Activated CD4-positive, alpha-beta T cell treated with anti-CD3 and anti-CD28 coated beads for 36 hours (primary cell): ENCODE results near the gene SERPINB5. TPM values are rescaled to one million over a fixed set of nuclear protein-coding genes. Genes with fewer than 3 reads are reported as not detected.

Experiments used
- ATAC-seq: fragments of 200-7000 bp; cut with Tn5 transposase; one replicate; pipeline ENCODE4 v1.10.0; 2021; ENCODE audit warnings: mild to moderate bottlenecking, moderate library complexity
- CTCF ChIA-PET: fragments of 350-600 bp; sonication (Branson Sonifier 250); formaldehyde crosslinking; loops from one replicate; lab custom pipeline; 2021; ENCODE audit warnings: antibody characterized with exemption; lab: Charles Lee
- POLR2A ChIA-PET: fragments of 350-600 bp; sonication (Branson Sonifier 250); formaldehyde crosslinking; loops from one replicate; lab custom pipeline; 2021; ENCODE audit warnings: antibody characterized with exemption, inconsistent platforms; lab: Charles Lee
- DNase-seq: peaks from one replicate; pipeline ENCODE4 v3.0.0-alpha.2; 2020
- H3K27ac Mint-ChIP-seq: one replicate; pipeline ENCODE4 v1.8.0; 2021; ENCODE audit warnings: mixed read lengths
- H3K27me3 Mint-ChIP-seq: one replicate; pipeline ENCODE4 v1.8.0; 2021; ENCODE audit warnings: mixed read lengths
- H3K36me3 Mint-ChIP-seq: one replicate; pipeline ENCODE4 v1.8.0; 2021; ENCODE audit warnings: low read depth, mixed read lengths
- H3K4me1 Mint-ChIP-seq: one replicate; pipeline ENCODE4 v1.8.0; 2021; ENCODE audit warnings: mixed read lengths
- H3K4me3 Mint-ChIP-seq: one replicate; pipeline ENCODE4 v1.8.0; 2021; ENCODE audit warnings: mild to moderate bottlenecking, moderate library complexity, mixed read lengths
- H3K9me3 Mint-ChIP-seq: one replicate; pipeline ENCODE4 v1.8.0; 2021; ENCODE audit warnings: low read depth, mixed read lengths
- intact Hi-C, 2 experiments: fragments of 100-400 bp; cut with DNase I in 1 of 2; cut with micrococcal nuclease in 1 of 2; formaldehyde crosslinking; loops; one replicate each; pipeline versions ENCODE4 v1.14.2 to v1.15.1; 2022 to 2024; cut with DNase I, micrococcal nuclease
- total RNA-seq, 2 experiments: library from RNA; stranded (reverse); gene quantifications; one replicate each; pipeline ENCODE4 v1.2.3, GENCODE V29; 2021

SERPINB5 gene
- total RNA-seq, 2 experiments from 2014 or later: not detected

- POLR2A ChIA-PET: no interaction called here
- ATAC-seq: no peak
Observed at GRCh38 chr18:63495675-63496074, 18.9 kb downstream of the SERPINB5 start.

GRCh38 chr18:63505566-63506335 is 29.0 kb downstream of the SERPINB5 start:
- ATAC-seq: no peak
- POLR2A ChIA-PET: no interaction called here

More at GRCh38 chr18:63495675-63496074, 18.9 kb downstream of the SERPINB5 start:
- Mint-ChIP-seq H3K4me1 (no peaks in the 10 kb centered on the region), H3K9me3 (no peaks in the 10 kb centered on the region), H3K27ac (no peak overlapping the region), H3K27me3 (peaks cover 9% of the 10 kb centered on the region), H3K4me3 (no peak overlapping the region), H3K36me3 (no peaks in the 10 kb centered on the region)
- CTCF ChIA-PET: interaction anchor here (0.7 to 1.6 kb wide), 2 partner anchors 23 to 600 kb away, joined by 4 to 5 read pairs; no protein-coding TSS in a partner anchor
- DNase-seq: no peak
- intact Hi-C loops: no loop called here

GRCh38 chr18:63506336-63506646 is 29.5 kb downstream of the SERPINB5 start:
- CTCF ChIA-PET: interaction anchor here (0.6 to 2.8 kb wide), 10 partner anchors 9 to 490 kb away, joined by 3 to 17 read pairs (median 4); no protein-coding TSS in a partner anchor
- DNase-seq (no peak), ATAC-seq (no peak)
- Mint-ChIP-seq H3K4me1 (no peaks in the 10 kb centered on the region), H3K27ac (no peak overlapping the region), H3K27me3 (peaks cover 28% of the 10 kb centered on the region), H3K4me3 (no peak overlapping the region), H3K9me3 (no peaks in the 10 kb centered on the region), H3K36me3 (no peaks in the 10 kb centered on the region)
- intact Hi-C loops: loop anchor here in 1 of 2 experiments (2.0 to 5.0 kb wide), 2 partner anchors 164 to 489 kb away; no protein-coding TSS in a partner anchor
- POLR2A ChIA-PET: no interaction called here

More at GRCh38 chr18:63505566-63506335, 29.0 kb downstream of the SERPINB5 start:
- intact Hi-C loops: loop anchor here in 1 of 2 experiments (2.0 to 5.0 kb wide), 2 partner anchors 163 to 489 kb away; no protein-coding TSS in a partner anchor
- no peaks in the 10 kb centered on the region for H3K4me1 Mint-ChIP-seq
- H3K36me3 Mint-ChIP-seq: no peaks in the 10 kb centered on the region
- no peaks in the 10 kb centered on the region for H3K9me3 Mint-ChIP-seq
- no peak overlapping the region for H3K4me3 Mint-ChIP-seq
- DNase-seq: peak; percentile 54
- no peak overlapping the region for H3K27ac Mint-ChIP-seq
- CTCF ChIA-PET: interaction anchor here (0.6 to 2.8 kb wide), 11 partner anchors 9 to 490 kb away, joined by 3 to 17 read pairs (median 4); no protein-coding TSS in a partner anchor
- H3K27me3 Mint-ChIP-seq: peaks cover 28% of the 10 kb centered on the region

GRCh38 chr18:63508596-63508995 is 31.8 kb downstream of the SERPINB5 start:
- ChIA-PET POLR2A (no interaction called here), CTCF (interaction anchor here (0.8 to 4.0 kb wide), 4 partner anchors 9 to 73 kb away, joined by 3 to 38 read pairs (median 6); no protein-coding TSS in a partner anchor)
- H3K27me3 Mint-ChIP-seq: peaks cover 30% of the 10 kb centered on the region
- no peaks in the 10 kb centered on the region for H3K4me1 Mint-ChIP-seq
- H3K9me3 Mint-ChIP-seq: no peaks in the 10 kb centered on the region
- ATAC-seq (no peak), DNase-seq (no peak)
- intact Hi-C loops: loop anchor here in 1 of 2 experiments (5.0 kb wide), 1 partner anchor 166 kb away; no protein-coding TSS in a partner anchor
- H3K27ac Mint-ChIP-seq: no peak overlapping the region
- no peaks in the 10 kb centered on the region for H3K36me3 Mint-ChIP-seq
- no peak overlapping the region for H3K4me3 Mint-ChIP-seq

GRCh38 chr18:63511285-63511684 is 34.5 kb downstream of the SERPINB5 start:
- no peak overlapping the region for H3K4me3 Mint-ChIP-seq
- no peaks in the 10 kb centered on the region for H3K9me3 Mint-ChIP-seq
- DNase-seq (peak; percentile 23), ATAC-seq (no peak)
- intact Hi-C loops: no loop called here
- ChIA-PET POLR2A (no interaction called here), CTCF (interaction anchor here (0.6 to 2.4 kb wide), 14 partner anchors 13 to 1856 kb away, joined by 3 to 8 read pairs (median 3); partner anchors contain the start of gene SERPINB2)
- H3K4me1 Mint-ChIP-seq: no peaks in the 10 kb centered on the region
- H3K27me3 Mint-ChIP-seq: peaks cover 19% of the 10 kb centered on the region
- H3K36me3 Mint-ChIP-seq: no peaks in the 10 kb centered on the region
- no peak overlapping the region for H3K27ac Mint-ChIP-seq

- H3K9me3 Mint-ChIP-seq: no peaks in the 10 kb centered on the region
- ATAC-seq: no peak
- DNase-seq: no peak
- H3K4me1 Mint-ChIP-seq: peaks cover 4% of the 10 kb centered on the region
- H3K27me3 Mint-ChIP-seq: peaks cover 8% of the 10 kb centered on the region
- H3K27ac Mint-ChIP-seq: no peak overlapping the region
- intact Hi-C loops: no loop called here
- ChIA-PET CTCF (interaction anchor here (0.5 to 1.5 kb wide), 4 partner anchors 32 to 75 kb away, joined by 3 to 5 read pairs (median 3); no protein-coding TSS in a partner anchor), POLR2A (no interaction called here)
- H3K36me3 Mint-ChIP-seq: no peaks in the 10 kb centered on the region
- no peak overlapping the region for H3K4me3 Mint-ChIP-seq
Observed at GRCh38 chr18:63514326-63514725, 37.6 kb downstream of the SERPINB5 start.

- no peak for DNase-seq
- Mint-ChIP-seq H3K27me3 (peaks cover 6% of the 10 kb centered on the region), H3K9me3 (no peaks in the 10 kb centered on the region), H3K27ac (no peak overlapping the region), H3K4me3 (no peak overlapping the region), H3K36me3 (no peaks in the 10 kb centered on the region), H3K4me1 (peaks cover 4% of the 10 kb centered on the region)
- ChIA-PET CTCF (interaction anchor here (0.6 to 1.5 kb wide), 5 partner anchors 11 to 76 kb away, joined by 3 to 5 read pairs (median 3); no protein-coding TSS in a partner anchor), POLR2A (no interaction called here)
- intact Hi-C loops: loop anchor here in 1 of 2 experiments (5.0 kb wide), 1 partner anchor 482 kb away; no protein-coding TSS in a partner anchor
- no peak for ATAC-seq
Observed at GRCh38 chr18:63514888-63515678, 38.3 kb downstream of the SERPINB5 start.

- no peaks in the 10 kb centered on the region for H3K9me3 Mint-ChIP-seq
- peaks cover 4% of the 10 kb centered on the region for H3K4me1 Mint-ChIP-seq
- ATAC-seq (no peak), DNase-seq (no peak)
- intact Hi-C loops: loop anchor here in 1 of 2 experiments (5.0 kb wide), 1 partner anchor 482 kb away; no protein-coding TSS in a partner anchor
- H3K27ac Mint-ChIP-seq: no peak overlapping the region
- H3K27me3 Mint-ChIP-seq: peaks cover 5% of the 10 kb centered on the region
- ChIA-PET CTCF (interaction anchor here (0.6 to 5.5 kb wide), 8 partner anchors 7 to 66 kb away, joined by 3 to 109 read pairs (median 7); no protein-coding TSS in a partner anchor), POLR2A (no interaction called here)
- H3K36me3 Mint-ChIP-seq: no peaks in the 10 kb centered on the region
- H3K4me3 Mint-ChIP-seq: no peak overlapping the region
Observed at GRCh38 chr18:63515801-63516200, 39.0 kb downstream of the SERPINB5 start.

GRCh38 chr18:63518178-63519012 is 41.6 kb downstream of the SERPINB5 start:
- CTCF ChIA-PET: interaction anchor here (0.6 to 5.5 kb wide), 47 partner anchors 7 to 783 kb away, joined by 3 to 109 read pairs (median 4); partner anchors contain the start of gene SERPINB12
- Mint-ChIP-seq H3K36me3 (no peaks in the 10 kb centered on the region), H3K4me1 (peaks cover 4% of the 10 kb centered on the region), H3K27ac (no peak overlapping the region), H3K27me3 (peaks cover 9% of the 10 kb centered on the region), H3K9me3 (no peaks in the 10 kb centered on the region), H3K4me3 (no peak overlapping the region)
- ATAC-seq (peak; percentile 91), DNase-seq (peak; percentile 71)
- intact Hi-C loops: loop anchor here (1.0 to 5.0 kb wide), 5 partner anchors 60 to 479 kb away; no protein-coding TSS in a partner anchor
- POLR2A ChIA-PET: no interaction called here

- ATAC-seq: no peak
- no peaks in the 10 kb centered on the region for H3K36me3 Mint-ChIP-seq
- H3K4me1 Mint-ChIP-seq: peaks cover 4% of the 10 kb centered on the region
- POLR2A ChIA-PET: no interaction called here
- intact Hi-C loops: loop anchor here in 1 of 2 experiments (10.0 kb wide), 1 partner anchor 165 kb away; no protein-coding TSS in a partner anchor
- no peaks in the 10 kb centered on the region for H3K9me3 Mint-ChIP-seq
- CTCF ChIA-PET: interaction anchor here (0.6 to 5.5 kb wide), 10 partner anchors 13 to 1279 kb away, joined by 3 to 109 read pairs (median 4); no protein-coding TSS in a partner anchor
- H3K27me3 Mint-ChIP-seq: peaks cover 11% of the 10 kb centered on the region
- no peak for DNase-seq
- no peak overlapping the region for H3K4me3 Mint-ChIP-seq
- no peak overlapping the region for H3K27ac Mint-ChIP-seq
Observed at GRCh38 chr18:63520053-63520685, 43.4 kb downstream of the SERPINB5 start.
